B cell (primary cell): Measurements from ENCODE around the gene ARHGAP9. TPM values are rescaled to one million over a fixed set of nuclear protein-coding genes. Genes with fewer than 3 reads are reported as not detected.
A peak's percentile ranks its signal among the peaks of the same experiment; 100 is the strongest.
"Not testable (repeated sequence)": the region's sequence is repeated elsewhere in the genome, so short reads cannot be mapped to it uniquely, and the experiment has no call there.

Experiments
- ATAC-seq: fragments of 200-7000 bp; cut with Tn5 transposase; one replicate; pipeline ENCODE4 v1.10.0; 2021; ENCODE audit warnings: low read depth, mild to moderate bottlenecking, moderate number of reproducible peaks, moderate library complexity
- CTCF ChIA-PET: fragments of 350-600 bp; sonication (Branson Sonifier 250); formaldehyde crosslinking; loops from one replicate; lab custom pipeline; 2021; ENCODE audit warnings: antibody characterized with exemption, inconsistent platforms; lab: Charles Lee
- POLR2A ChIA-PET: fragments of 350-600 bp; sonication (Branson Sonifier 250); formaldehyde crosslinking; loops from one replicate; lab custom pipeline; 2021; ENCODE audit warnings: antibody characterized with exemption; lab: Charles Lee
- DNase-seq: peaks from one replicate; pipeline ENCODE4 v3.0.0; 2013
- H2AFZ ChIP-seq: 2 replicates; pipeline ENCODE4 v1.6.1; 2012; ENCODE audit warnings: mild to moderate bottlenecking, low read depth, low read length; ENCODE audit not compliant: insufficient read depth, poor library complexity, severe bottlenecking
- H3K27ac ChIP-seq, 2 donors: 1 replicate in 1 of 2; 2 replicates in 1 of 2; pipeline ENCODE4 v1.5.1; 2012 to 2013; ENCODE audit warnings: low read length in 2 of 2, mild to moderate bottlenecking in 2 of 2, moderate library complexity in 1 of 2
- H3K27me3 ChIP-seq, 4 experiments: fragments of 200-600 bp in 1 of 4; sonication (generic) in 1 of 4; replicated peaks in 1 of 4; 1 replicate in 2 of 4; 2 replicates in 2 of 4; pipeline versions ENCODE4 v1.6.1 to v1.7.0; 2013 to 2016; ENCODE audit warnings: low read length in 3 of 4, mild to moderate bottlenecking in 2 of 4, mixed read lengths in 1 of 4, moderate library complexity in 1 of 4; ENCODE audit not compliant: insufficient read depth in 4 of 4, control insufficient read depth in 3 of 4; ENCODE audit errors: control extremely low read depth in 1 of 4
- H3K36me3 ChIP-seq, 2 experiments: replicated peaks in 1 of 2; 1 replicate in 1 of 2; 2 replicates in 1 of 2; pipeline versions ENCODE4 v1.6.1 to v1.7.1; 2013; ENCODE audit warnings: low read length in 1 of 2; ENCODE audit not compliant: insufficient read depth in 2 of 2, control insufficient read depth in 1 of 2; ENCODE audit errors: control extremely low read depth in 1 of 2, extremely low read depth in 1 of 2
- H3K4me1 ChIP-seq, 2 donors: fragments of 200-600 bp in 1 of 2; sonication (generic) in 1 of 2; 1 replicate in 1 of 2; 2 replicates in 1 of 2; pipeline versions ENCODE4 v1.5.1 to v1.6.1; 2013 to 2017; ENCODE audit warnings: low read length in 2 of 2; ENCODE audit not compliant: control insufficient read depth in 2 of 2, insufficient read depth in 2 of 2
- H3K4me2 ChIP-seq: replicated peaks from 2 replicates; pipeline ENCODE3; 2012; ENCODE audit warnings: mild to moderate bottlenecking, low read depth, low read length; ENCODE audit not compliant: poor library complexity, severe bottlenecking
- H3K4me3 ChIP-seq, 5 experiments: fragments of 200-600 bp in 1 of 5; sonication (generic) in 1 of 5; 1 replicate in 3 of 5; 2 replicates in 2 of 5; pipeline versions ENCODE4 v1.5.1 to v1.7.0; 2011 to 2016; ENCODE audit warnings: low read length in 4 of 5, mild to moderate bottlenecking in 4 of 5, low read depth in 2 of 5, control low read depth in 1 of 5, moderate library complexity in 1 of 5; ENCODE audit not compliant: insufficient read depth in 1 of 5; ENCODE audit errors: control extremely low read depth in 1 of 5, extremely low read depth in 1 of 5
- H3K79me2 ChIP-seq: fragments of 200-600 bp; sonication (generic); one replicate; pipeline ENCODE4 v1.6.0; 2016; ENCODE audit warnings: low read length; ENCODE audit not compliant: control insufficient read depth, insufficient read depth
- H3K9ac ChIP-seq: fragments of 200-600 bp; sonication (generic); 2 replicates; pipeline ENCODE4 v1.6.1; 2017; ENCODE audit warnings: mild to moderate bottlenecking, low read length, moderate library complexity
- H3K9me3 ChIP-seq, 3 donors: one replicate each; pipeline versions ENCODE4 v1.6.1 to v1.7.1; 2013; ENCODE audit warnings: low read length in 2 of 3; ENCODE audit not compliant: control insufficient read depth in 2 of 3, insufficient read depth in 1 of 3; ENCODE audit errors: control extremely low read depth in 1 of 3
- H4K20me1 ChIP-seq: 2 replicates; pipeline ENCODE4 v1.6.0; 2012; ENCODE audit warnings: mild to moderate bottlenecking, low read length; ENCODE audit not compliant: insufficient read depth, control insufficient read depth, poor library complexity, severe bottlenecking
- H3K27ac Mint-ChIP-seq: one replicate; pipeline ENCODE4 v1.8.0; 2021; ENCODE audit warnings: mixed read lengths
- H3K27me3 Mint-ChIP-seq: one replicate; pipeline ENCODE4 v1.8.0; 2021; ENCODE audit warnings: mixed read lengths
- H3K4me1 Mint-ChIP-seq: one replicate; pipeline ENCODE4 v1.8.0; 2021; ENCODE audit warnings: mixed read lengths
- H3K4me3 Mint-ChIP-seq: one replicate; pipeline ENCODE4 v1.8.0; 2021; ENCODE audit warnings: mixed read lengths
- H3K9me3 Mint-ChIP-seq: one replicate; pipeline ENCODE4 v1.8.0; 2022; ENCODE audit warnings: mixed read lengths; ENCODE audit not compliant: insufficient read depth
- EZH2 ChIP-seq: IDR thresholded peaks from 2 replicates; pipeline ENCODE4 v1.6.1; 2012; ENCODE audit warnings: borderline replicate concordance, low read depth, mild to moderate bottlenecking, moderate library complexity, low read length; ENCODE audit not compliant: insufficient read depth, poor library complexity, severe bottlenecking
- WGBS: methylation state at CpG from one replicate; pipeline ENCODE4 v1.1.5; 2013; ENCODE audit warnings: missing lambda C conversion rate; ENCODE audit not compliant: insufficient coverage; 5-methylcytosine and 5-hydroxymethylcytosine counted together
- intact Hi-C: fragments of 100-400 bp; cut with micrococcal nuclease; formaldehyde crosslinking; loops from one replicate; pipeline ENCODE4 v1.10.0; 2022
- polyA plus RNA-seq: library from polyadenylated mRNA; depleted of rRNA; stranded (reverse); fragments of >200 nt; gene quantifications from 2 replicates; pipeline ENCODE4 v1.2.3, GENCODE V29; 2012
- total RNA-seq, 2 donors: library from RNA; stranded (reverse); fragments of 120-200 nt in 1 of 2; gene quantifications; 1 replicate in 1 of 2; 2 replicates in 1 of 2; pipeline versions ENCODE4 v1.2.3 to v1.2.4, GENCODE V29; 2013 to 2022
- TF ChIP-seq, protein P1 (sequence below): fragments of 200-600 bp; IDR thresholded peaks from one replicate; pipeline ENCODE4 v1.8.0; 2022; ENCODE audit warnings: antibody characterized with exemption, mild to moderate bottlenecking

ARHGAP9 gene
- total and polyA plus RNA-seq, 2 donors (not counting 1 experiment from before 2014, with no cell fraction given): 161 to 390 TPM

DNA sequence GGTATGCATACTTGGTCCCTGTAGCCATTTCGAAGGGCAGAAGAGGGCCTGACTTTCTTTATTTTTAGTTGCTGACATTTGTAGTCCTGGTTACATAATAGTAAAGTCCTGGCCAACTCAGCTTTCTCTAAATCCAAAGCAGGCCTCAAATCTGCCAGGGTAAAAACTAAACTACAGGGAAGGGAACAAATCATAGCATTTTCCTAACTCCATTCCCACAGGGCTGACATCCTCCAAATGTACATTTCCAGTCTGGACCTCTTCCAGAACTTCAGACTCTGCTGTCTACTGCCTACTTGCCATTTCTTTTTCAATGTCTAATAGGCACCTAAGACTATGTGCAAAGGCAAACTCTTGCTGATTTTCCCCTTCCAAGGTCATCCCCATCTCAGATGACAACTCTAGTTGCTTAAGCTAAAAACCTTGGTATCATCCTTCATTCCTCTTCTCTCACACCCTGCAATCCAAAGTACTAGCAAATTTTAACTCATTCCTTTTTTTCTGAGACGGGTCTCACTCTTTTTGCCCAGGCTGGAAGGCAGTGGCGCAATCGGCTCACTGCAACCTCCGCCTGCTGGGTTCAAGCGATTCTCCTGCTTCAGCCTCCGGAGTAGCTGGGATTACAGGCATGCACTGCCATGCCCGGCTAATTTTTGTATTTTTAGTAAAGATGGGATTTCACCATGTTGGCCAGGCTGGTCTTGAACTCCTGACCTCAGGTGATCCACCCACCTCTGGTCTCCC is 38.7 kb upstream of the ARHGAP9 start:
- ChIA-PET POLR2A (no interaction called here), CTCF (interaction anchor here (0.6 kb wide), 1 partner anchor 180 kb away, joined by 3 read pairs; no protein-coding TSS in a partner anchor)
- ATAC-seq: no peak
- peaks cover 43% of the 10 kb centered on the region for H3K4me1 Mint-ChIP-seq
- peaks cover 22 to 45% of the 10 kb centered on the region in 2 experiments for H3K36me3 ChIP-seq
- no peak for TF ChIP-seq EZH2
- TF ChIP-seq, protein P1, sequence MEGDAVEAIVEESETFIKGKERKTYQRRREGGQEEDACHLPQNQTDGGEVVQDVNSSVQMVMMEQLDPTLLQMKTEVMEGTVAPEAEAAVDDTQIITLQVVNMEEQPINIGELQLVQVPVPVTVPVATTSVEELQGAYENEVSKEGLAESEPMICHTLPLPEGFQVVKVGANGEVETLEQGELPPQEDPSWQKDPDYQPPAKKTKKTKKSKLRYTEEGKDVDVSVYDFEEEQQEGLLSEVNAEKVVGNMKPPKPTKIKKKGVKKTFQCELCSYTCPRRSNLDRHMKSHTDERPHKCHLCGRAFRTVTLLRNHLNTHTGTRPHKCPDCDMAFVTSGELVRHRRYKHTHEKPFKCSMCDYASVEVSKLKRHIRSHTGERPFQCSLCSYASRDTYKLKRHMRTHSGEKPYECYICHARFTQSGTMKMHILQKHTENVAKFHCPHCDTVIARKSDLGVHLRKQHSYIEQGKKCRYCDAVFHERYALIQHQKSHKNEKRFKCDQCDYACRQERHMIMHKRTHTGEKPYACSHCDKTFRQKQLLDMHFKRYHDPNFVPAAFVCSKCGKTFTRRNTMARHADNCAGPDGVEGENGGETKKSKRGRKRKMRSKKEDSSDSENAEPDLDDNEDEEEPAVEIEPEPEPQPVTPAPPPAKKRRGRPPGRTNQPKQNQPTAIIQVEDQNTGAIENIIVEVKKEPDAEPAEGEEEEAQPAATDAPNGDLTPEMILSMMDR: no peak
- no peaks in the 10 kb centered on the region for H3K27me3 ChIP-seq
- no peak overlapping the region for H3K9ac ChIP-seq
- peak overlapping the region; percentile 99 for H3K4me3 Mint-ChIP-seq
- H2AFZ ChIP-seq: no peak overlapping the region
- peak overlapping the region in 1 of 2 donors; percentile 98 for H3K27ac ChIP-seq
- peaks cover 29% of the 10 kb centered on the region for H3K79me2 ChIP-seq
- WGBS: 96% methylated on average over 3 of the region's 8 CpGs
- DNase-seq: no peak
- H3K27ac Mint-ChIP-seq: peak overlapping the region; percentile 74
- H3K4me1 ChIP-seq: peaks cover 32 to 42% of the 10 kb centered on the region in 2 donors
- H3K9me3 Mint-ChIP-seq: no peaks in the 10 kb centered on the region
- peaks cover 19% of the 10 kb centered on the region for H4K20me1 ChIP-seq
- intact Hi-C loops: no loop called here
- no peaks in the 10 kb centered on the region for H3K27me3 Mint-ChIP-seq
- peak overlapping the region; percentile 96 for H3K4me2 ChIP-seq
- no peaks in the 10 kb centered on the region for H3K9me3 ChIP-seq
- H3K4me3 ChIP-seq: no peak overlapping the region

DNA sequence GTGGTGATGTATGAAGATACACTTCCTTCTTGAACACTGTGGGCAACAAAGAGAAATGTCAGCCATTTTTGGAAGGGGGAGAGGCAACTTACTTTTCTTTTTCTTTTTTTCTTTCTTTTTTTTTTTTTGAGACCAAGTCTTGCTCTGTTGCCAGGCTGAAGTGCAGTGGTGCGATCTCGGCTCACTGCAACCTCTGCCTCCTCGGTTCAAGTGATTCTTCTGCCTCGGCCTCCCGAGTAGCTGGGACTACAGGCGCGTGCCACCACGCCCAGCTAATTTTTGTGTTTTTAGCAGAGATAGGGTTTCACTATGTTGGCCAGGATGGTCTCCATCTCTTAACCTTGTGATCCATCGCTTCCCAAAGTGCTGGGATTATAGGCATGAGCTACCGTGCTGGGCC is 38.1 kb upstream of the ARHGAP9 start:
- H3K27me3 ChIP-seq, H3K4me2 ChIP-seq, intact Hi-C loops, H3K27me3 Mint-ChIP-seq, H3K4me3 ChIP-seq, H3K27ac Mint-ChIP-seq, DNase-seq, ATAC-seq, H3K9me3 ChIP-seq, H3K9me3 Mint-ChIP-seq, H3K9ac ChIP-seq, H2AFZ ChIP-seq: not testable (repeated sequence)
- Mint-ChIP-seq H3K4me3 (peak overlapping the region; percentile 36), H3K4me1 (peaks cover 39% of the 10 kb centered on the region)
- peak overlapping the region in 1 of 2 donors; percentile 98 for H3K27ac ChIP-seq
- H3K4me1 ChIP-seq: peaks cover 29 to 38% of the 10 kb centered on the region in 2 donors
- peaks cover 27 to 51% of the 10 kb centered on the region in 2 experiments for H3K36me3 ChIP-seq
- WGBS: 92% methylated on average over 8 of the region's 10 CpGs
- H3K79me2 ChIP-seq: peaks cover 25% of the 10 kb centered on the region
- POLR2A ChIA-PET: interaction anchor here (2.3 kb wide), 1 partner anchor 40 kb away, joined by 5 read pairs; no protein-coding TSS in a partner anchor
- CTCF ChIA-PET: interaction anchor here (0.6 to 1.1 kb wide), 2 partner anchors 59 to 180 kb away, joined by 3 read pairs; no protein-coding TSS in a partner anchor
- H4K20me1 ChIP-seq: peaks cover 19% of the 10 kb centered on the region
